ENCODE results near the gene BLTP2.

Gene BLTP2

DNA sequence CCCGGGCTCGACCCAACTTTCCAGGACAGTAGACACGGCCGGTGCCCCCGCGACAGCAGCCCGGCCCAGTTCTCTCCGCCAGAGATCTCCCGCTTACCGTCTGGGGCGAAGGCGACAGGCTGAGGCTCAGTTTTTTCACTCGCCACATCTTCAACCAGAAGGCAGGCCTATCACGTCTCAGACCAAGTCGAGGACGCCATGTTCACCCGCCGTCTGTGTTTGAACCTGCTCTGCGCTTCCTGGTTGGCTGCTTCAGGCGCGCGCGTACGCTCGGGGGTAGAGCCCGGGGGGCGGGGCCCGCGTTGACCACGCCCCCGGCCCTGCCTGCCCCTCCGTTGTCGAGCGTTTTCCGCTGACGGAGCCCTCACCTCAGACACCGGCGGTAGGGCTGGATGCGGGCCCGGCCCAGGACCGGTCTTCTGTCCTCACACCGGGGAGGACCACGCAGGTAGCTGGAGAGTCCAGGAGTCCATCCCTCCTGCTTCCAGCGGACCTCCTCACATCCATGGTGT is 46.1 kb downstream of the BLTP2 start, which contains the start of gene SPAG5:
TSS of gene SPAG5 (minus strand) at position 227 of the 512 bp plus-strand sequence. CDS start at position 148, 79 bp downstream.
- DNase-seq (ENCODE audit: low spot score), result peak; percentile 95

DNA sequence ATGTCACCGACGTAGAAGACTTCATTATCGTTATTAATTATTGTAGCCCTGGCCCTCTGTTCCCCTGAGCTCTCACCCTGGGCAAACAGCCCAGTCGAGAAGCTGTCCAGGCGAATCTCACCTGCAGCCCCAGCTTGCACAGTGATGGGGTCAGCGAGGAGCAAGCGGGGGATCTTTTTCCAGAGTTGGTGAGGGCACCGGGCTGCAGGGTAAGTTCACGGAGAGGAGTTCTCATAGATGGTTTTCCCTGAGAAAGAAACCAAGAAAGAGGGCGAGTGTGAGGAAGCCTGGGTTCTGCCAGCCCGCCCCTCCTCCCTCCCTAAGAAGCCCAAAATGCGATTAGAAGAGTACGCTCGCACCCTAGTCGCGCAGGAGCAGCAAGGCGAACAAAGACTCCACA is 46.6 kb downstream of the BLTP2 start:
- DNase-seq (ENCODE audit: low spot score), result no peak

DNA sequence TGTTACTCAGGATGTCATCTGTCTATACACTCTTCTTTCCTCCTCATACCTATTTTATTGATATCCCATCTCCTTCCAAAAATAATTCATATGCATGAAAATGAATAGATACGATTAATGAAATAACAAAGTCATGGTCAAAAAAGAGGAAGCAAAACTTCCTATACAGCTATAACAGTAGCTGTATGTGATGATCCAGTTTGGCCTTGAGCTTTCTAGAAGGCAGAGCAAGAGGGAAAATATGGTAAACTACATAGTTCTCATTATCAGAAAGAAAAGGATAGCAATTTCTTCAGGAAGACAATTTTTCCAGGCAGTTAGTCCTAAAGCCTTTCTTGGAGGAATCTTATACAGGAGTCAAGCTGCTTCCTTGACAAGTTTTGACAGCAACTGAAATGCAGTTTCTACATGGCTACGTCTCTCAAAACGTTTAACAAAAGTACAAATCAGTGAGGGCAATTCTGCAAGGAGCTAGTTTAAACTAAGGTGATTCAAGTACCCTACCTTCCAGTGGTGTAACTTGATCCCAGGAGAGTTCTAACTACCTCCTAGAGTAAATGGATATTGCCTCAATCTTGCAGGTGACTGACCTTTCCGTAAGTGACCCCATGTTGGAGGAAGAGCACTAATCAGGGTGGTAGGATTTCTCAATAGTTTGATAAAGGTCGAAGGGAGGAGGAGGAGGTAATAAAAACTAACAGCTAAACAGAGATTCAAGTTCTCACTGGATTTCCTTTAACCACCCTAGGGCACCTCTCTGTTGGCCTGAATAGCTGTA is 47.2 kb downstream of the BLTP2 start:
- no peak for DNase-seq (ENCODE audit: low spot score)

Measured in LoVo (cell line).